ENCODE results near the gene SRSF10.
A peak's percentile ranks its signal among the peaks of the same experiment; 100 is the strongest.

Gene SRSF10

DNA sequence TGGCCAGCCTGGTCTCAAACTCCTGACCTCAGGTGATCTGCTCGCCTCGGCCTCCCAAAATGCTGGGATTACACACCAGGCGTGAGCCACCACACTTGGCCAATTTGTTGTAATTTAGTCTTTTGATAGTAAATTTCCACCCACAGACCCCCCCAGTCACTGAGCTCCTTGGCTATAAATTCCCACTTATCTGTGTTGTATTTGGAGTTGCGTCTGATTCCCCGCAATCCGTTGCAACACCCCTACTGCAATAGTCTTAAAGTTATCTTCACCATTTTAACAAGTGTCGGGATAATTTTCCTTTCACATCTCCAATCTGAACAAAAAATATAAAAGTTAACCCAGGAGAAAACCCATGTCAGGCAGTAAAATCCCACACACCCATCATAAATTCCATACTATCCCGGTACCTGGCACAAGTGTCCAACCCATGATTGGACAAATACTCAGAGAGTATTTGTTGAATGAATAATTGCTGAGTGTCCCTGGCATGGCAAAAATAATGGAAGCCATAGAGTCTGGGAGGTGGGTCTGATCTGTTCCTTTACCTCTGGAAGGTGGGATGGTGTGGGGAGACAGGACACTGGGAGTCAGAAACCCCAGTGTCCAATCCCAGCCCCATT, 57.7 kb downstream of the SRSF10 start:
- no peaks in the 10 kb centered on the region for H3K27me3 ChIP-seq
- peak overlapping the region in 1 of 2 donors; percentile 88 for H3K27ac ChIP-seq
- H3K36me3 ChIP-seq = no peaks in the 10 kb centered on the region
- H3K4me3 ChIP-seq = no peak overlapping the region
- TF ChIP-seq, protein P1, sequence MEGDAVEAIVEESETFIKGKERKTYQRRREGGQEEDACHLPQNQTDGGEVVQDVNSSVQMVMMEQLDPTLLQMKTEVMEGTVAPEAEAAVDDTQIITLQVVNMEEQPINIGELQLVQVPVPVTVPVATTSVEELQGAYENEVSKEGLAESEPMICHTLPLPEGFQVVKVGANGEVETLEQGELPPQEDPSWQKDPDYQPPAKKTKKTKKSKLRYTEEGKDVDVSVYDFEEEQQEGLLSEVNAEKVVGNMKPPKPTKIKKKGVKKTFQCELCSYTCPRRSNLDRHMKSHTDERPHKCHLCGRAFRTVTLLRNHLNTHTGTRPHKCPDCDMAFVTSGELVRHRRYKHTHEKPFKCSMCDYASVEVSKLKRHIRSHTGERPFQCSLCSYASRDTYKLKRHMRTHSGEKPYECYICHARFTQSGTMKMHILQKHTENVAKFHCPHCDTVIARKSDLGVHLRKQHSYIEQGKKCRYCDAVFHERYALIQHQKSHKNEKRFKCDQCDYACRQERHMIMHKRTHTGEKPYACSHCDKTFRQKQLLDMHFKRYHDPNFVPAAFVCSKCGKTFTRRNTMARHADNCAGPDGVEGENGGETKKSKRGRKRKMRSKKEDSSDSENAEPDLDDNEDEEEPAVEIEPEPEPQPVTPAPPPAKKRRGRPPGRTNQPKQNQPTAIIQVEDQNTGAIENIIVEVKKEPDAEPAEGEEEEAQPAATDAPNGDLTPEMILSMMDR (IDR thresholded peaks at IDR 0.05) = no peak
- H3K9me3 ChIP-seq = no peaks in the 10 kb centered on the region
- intact Hi-C loops (cut with DNase I; ENCODE audit: low total_unique reads) = no loop called here
- peaks cover 0 to 52% (median 16%) of the 10 kb centered on the region in 4 donors for H3K4me1 ChIP-seq
- DNase-seq = peak; percentile 43 to 54

DNA sequence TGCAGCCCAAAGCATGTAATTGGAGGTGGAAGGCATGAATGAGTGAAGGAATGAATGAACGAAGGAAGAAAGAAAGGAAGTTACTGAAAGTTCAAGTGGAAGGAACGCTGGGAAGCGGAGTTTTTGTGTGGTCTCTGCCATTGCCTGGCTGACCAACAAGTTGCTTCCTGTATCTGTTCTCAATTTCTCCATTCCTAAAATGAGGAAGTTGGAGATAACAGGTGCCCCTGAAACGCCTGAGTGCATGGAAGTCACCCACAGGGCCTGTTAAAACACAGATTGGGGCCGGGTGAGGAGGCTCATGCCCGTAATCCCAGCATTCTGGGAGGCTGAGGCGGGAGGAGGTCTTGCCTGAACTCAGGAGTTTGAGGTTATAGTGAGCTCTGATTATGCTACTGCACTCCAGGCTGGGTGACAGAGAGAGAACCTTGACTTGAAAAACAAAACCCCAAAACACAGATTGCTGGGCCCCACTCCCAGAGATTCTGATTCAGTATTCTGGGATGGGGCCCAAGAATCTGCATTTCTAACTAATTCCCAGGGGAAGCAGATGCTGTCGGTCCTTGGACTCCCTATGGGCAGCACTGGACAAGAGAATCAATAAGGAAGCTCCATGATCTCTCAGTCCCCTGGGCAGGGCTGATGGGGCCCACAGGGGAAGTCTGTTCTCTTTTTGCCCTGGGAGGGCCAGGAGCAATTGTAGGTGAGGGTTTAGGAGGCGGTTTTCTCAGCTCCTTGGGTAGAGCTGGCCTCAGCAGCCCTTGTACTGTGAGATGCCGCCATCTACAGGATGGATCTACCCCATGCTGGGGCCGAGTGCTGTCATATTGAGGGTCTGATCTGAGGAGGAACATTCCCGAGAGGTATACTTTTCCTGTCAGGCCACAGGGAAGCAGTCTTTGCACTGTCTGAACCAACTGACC, 63.7 kb downstream of the SRSF10 start:
- TF ChIP-seq, protein P1 (IDR thresholded peaks at IDR 0.05) = peak; percentile 42 to 52
- no peak overlapping the region for H3K4me3 ChIP-seq
- H3K4me1 ChIP-seq = peaks cover 0 to 22% (median 10%) of the 10 kb centered on the region in 4 donors
- no peaks in the 10 kb centered on the region for H3K36me3 ChIP-seq
- no peak overlapping the region for H3K27ac ChIP-seq
- peak; percentile 67 to 76 for DNase-seq
- no peaks in the 10 kb centered on the region for H3K9me3 ChIP-seq
- H3K27me3 ChIP-seq = peaks cover 0 to 6% of the 10 kb centered on the region in 2 donors
- intact Hi-C loops (cut with DNase I; ENCODE audit: low total_unique reads) = loop anchor here (5.0 to 10.0 kb wide), 3 partner anchors 52 to 139 kb away; partner anchors contain the start of genes FUCA1 and PITHD1

DNA sequence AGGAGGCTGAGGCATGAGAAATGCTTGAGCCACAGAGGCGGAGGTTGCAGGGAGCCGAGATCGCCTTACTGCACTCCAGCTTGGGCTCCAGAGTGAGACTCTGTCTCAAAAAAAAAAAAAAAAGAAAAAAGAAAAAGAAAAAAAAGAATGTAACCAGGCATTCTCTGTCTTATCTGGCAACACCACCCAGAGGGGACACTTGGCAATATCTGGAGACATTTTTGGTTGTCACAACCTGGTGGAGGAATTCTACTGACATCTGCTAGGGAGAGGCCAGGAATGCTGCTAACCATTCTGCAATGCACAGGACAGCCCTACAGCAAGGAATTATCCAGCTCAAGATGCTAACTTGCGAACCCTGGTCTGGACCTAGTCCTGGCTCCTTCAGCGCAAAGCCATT, 64.7 kb downstream of the SRSF10 start:
- DNase-seq = no peak
- Histone ChIP-seq H3K9me3 (no peaks in the 10 kb centered on the region), H3K4me3 (no peak overlapping the region), H3K27me3 (peaks cover 0 to 9% of the 10 kb centered on the region in 2 donors), H3K36me3 (no peaks in the 10 kb centered on the region), H3K27ac (no peak overlapping the region), H3K4me1 (peaks cover 0 to 12% (median 4%) of the 10 kb centered on the region in 4 donors)
- intact Hi-C loops (cut with DNase I; ENCODE audit: low total_unique reads) = loop anchor here (5.0 to 10.0 kb wide), 3 partner anchors 51 to 138 kb away; partner anchors contain the start of genes FUCA1 and PITHD1
- TF ChIP-seq, protein P1 (IDR thresholded peaks at IDR 0.05) = no peak

DNA sequence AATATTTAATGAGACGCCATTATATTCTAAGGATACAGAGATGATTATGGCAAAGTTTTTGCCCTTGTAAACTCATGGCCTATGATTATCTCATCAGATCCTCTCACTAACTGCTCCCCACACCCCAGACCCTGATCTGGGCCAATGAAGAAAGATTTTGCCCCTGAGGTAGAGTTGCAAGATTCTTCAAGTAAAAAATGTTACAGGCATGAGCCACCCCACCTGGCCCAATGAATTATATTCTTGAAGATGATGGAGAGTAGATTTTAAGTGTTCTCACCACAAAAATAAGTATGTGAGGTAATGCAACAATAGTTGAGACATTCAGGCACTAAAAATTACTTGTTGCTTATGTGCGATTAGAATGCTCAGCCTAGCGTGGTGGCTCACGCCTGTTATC, 65.2 kb downstream of the SRSF10 start:
- H3K36me3 ChIP-seq = no peaks in the 10 kb centered on the region
- no peaks in the 10 kb centered on the region for H3K9me3 ChIP-seq
- no peak for DNase-seq
- TF ChIP-seq, protein P1 (IDR thresholded peaks at IDR 0.05) = no peak
- peaks cover 0 to 7% (median 2%) of the 10 kb centered on the region in 4 donors for H3K4me1 ChIP-seq
- intact Hi-C loops (cut with DNase I; ENCODE audit: low total_unique reads) = loop anchor here (5.0 to 10.0 kb wide), 3 partner anchors 50 to 138 kb away; partner anchors contain the start of genes FUCA1 and PITHD1
- H3K27ac ChIP-seq = no peak overlapping the region
- H3K27me3 ChIP-seq = peaks cover 0 to 9% of the 10 kb centered on the region in 2 donors
- no peak overlapping the region for H3K4me3 ChIP-seq
